ENCODE results near the gene NPS. TPM values are rescaled to one million over a fixed set of nuclear protein-coding genes. Genes with fewer than 3 reads are reported as not detected.

NPS gene
- total RNA-seq, 1 donor, result not detected

- no peak for TF ChIP-seq CTCF (IDR thresholded peaks at IDR 0.05; ENCODE audit: insufficient read depth, low read length)
- H3K4me3 ChIP-seq (ENCODE audit: low read depth, low read length), result no peak overlapping the region
- DNase-seq (ENCODE audit: low read depth), result no peak
These were observed 16.5 kb downstream of the NPS start for GRCh38 chr10:127565583-127565982.

GRCh38 chr10:127569210-127569609 lies 20.1 kb downstream of the NPS start:
- DNase-seq (ENCODE audit: low read depth), result no peak
- no peak for TF ChIP-seq CTCF (IDR thresholded peaks at IDR 0.05; ENCODE audit: insufficient read depth, low read length)
- no peak overlapping the region for H3K4me3 ChIP-seq (ENCODE audit: low read depth, low read length)

- no peak for TF ChIP-seq CTCF (IDR thresholded peaks at IDR 0.05; ENCODE audit: insufficient read depth, low read length)
- DNase-seq (ENCODE audit: low read depth), result no peak
These were observed 20.9 kb downstream of the NPS start for GRCh38 chr10:127570036-127570435.

DNA sequence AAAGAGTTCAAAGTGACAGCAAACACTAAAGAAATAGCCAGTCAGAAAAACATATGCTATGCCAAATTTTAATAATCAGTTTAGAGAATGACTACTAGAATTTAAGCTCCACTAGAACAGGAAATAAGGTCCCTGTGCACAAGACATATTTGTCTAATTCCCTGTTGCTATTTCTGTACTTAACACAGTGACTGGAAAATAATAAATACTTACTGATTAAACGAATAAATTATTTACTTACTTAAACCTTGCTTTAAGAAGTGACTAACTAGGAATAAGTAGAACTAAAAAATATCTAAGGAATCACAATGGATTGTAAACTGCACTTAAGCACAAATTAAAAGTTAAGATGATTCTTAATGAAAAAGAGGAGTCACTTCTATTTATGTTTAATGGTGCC lies 22.3 kb downstream of the NPS start:
- DNase-seq (ENCODE audit: low read depth), result no peak
- no peak for TF ChIP-seq CTCF (IDR thresholded peaks at IDR 0.05; ENCODE audit: insufficient read depth, low read length)
- no peak overlapping the region for H3K4me3 ChIP-seq (ENCODE audit: low read depth, low read length)

More at GRCh38 chr10:127570036-127570435, 20.9 kb downstream of the NPS start:
- no peak overlapping the region for H3K4me3 ChIP-seq (ENCODE audit: low read depth, low read length)

GRCh38 chr10:127576051-127576450 lies 26.9 kb downstream of the NPS start:
- no peak for DNase-seq (ENCODE audit: low read depth)
- H3K4me3 ChIP-seq (ENCODE audit: low read depth, low read length), result no peak overlapping the region
- no peak for TF ChIP-seq CTCF (IDR thresholded peaks at IDR 0.05; ENCODE audit: insufficient read depth, low read length)

- no peak for DNase-seq (ENCODE audit: low read depth)
- no peak overlapping the region for H3K4me3 ChIP-seq (ENCODE audit: low read depth, low read length)
- no peak for TF ChIP-seq CTCF (IDR thresholded peaks at IDR 0.05; ENCODE audit: insufficient read depth, low read length)
These were observed 27.6 kb downstream of the NPS start for GRCh38 chr10:127576740-127577161.

All from fibroblast of the aortic adventitia (primary cell).